ENCODE measurements around the gene ZNF507. TPM values are rescaled to one million over a fixed set of nuclear protein-coding genes. Genes with fewer than 3 reads are reported as not detected.

ZNF507 gene
- polyA plus RNA-seq, 6 donors from 2014 or later = 7.0 to 12.8 (median 10.4) TPM; not detected in 1

DNA sequence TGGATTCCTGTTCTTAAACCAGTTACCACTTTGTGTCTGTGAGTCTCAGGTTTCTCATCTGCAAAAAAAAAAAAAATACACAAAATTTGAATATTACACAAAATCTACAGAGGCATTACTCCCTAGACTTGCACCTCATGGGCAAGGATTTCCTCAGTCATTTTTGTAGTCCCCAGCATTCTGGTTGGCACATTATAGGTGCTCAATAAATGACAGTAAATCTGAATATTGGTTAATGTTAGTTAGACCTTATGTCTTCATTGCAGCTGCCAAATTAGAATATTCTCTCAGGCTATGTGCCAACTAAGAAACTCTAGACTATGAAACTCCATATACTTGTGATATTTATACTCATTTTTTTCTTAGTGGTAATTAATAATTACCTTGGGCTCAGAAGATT is 2.2 kb downstream of the ZNF507 start:
- no peak overlapping the region for H3K27ac Mint-ChIP-seq
- no peak for ATAC-seq (ENCODE audit: low read depth in 2 of 2)
- H3K4me3 Mint-ChIP-seq = peak overlapping the region in 3 of 8 donors; percentile 47 to 93 (median 62)
- peaks cover 36 to 51% (median 45%) of the 10 kb centered on the region in 3 donors for H3K4me1 Mint-ChIP-seq
- peaks cover 0 to 3% (median 0%) of the 10 kb centered on the region in 7 donors for H3K9me3 Mint-ChIP-seq
- H3K36me3 Mint-ChIP-seq = peaks cover 26 to 29% of the 10 kb centered on the region in 2 donors
- DNase-seq = no peak
- H3K27me3 Mint-ChIP-seq = peaks cover 0 to 3% (median 0%) of the 10 kb centered on the region in 3 donors

DNA sequence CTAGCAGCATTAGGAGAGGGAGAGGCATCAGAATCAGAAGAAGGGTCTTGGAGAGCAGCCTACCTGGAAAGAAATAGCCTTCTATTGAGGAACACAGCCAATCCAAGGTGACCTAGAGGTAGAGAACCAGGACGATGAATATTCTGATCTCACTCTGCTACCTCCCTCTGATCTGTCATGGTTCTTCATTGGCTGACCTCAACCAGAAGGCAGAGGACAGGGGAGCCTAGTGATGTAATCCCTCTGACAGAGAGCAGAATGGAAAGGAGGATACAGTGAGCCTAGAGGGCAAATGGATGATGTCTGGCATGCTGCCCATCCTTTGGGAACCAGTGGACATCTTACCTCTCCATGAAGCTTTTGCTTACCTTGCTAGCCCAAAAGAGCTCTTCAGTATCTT is 3.6 kb downstream of the ZNF507 start:
- peak overlapping the region in 1 of 8 donors; percentile 79 for H3K4me3 Mint-ChIP-seq
- H3K4me1 Mint-ChIP-seq = peaks cover 42 to 51% (median 48%) of the 10 kb centered on the region in 3 donors
- ATAC-seq (ENCODE audit: low read depth in 2 of 2) (no peak), DNase-seq (no peak)
- peaks cover 0 to 6% (median 0%) of the 10 kb centered on the region in 7 donors for H3K9me3 Mint-ChIP-seq
- H3K36me3 Mint-ChIP-seq = peaks cover 40 to 43% of the 10 kb centered on the region in 2 donors
- peak overlapping the region in 1 of 6 donors; percentile 24 for H3K27ac Mint-ChIP-seq
- H3K27me3 Mint-ChIP-seq = no peaks in the 10 kb centered on the region

DNA sequence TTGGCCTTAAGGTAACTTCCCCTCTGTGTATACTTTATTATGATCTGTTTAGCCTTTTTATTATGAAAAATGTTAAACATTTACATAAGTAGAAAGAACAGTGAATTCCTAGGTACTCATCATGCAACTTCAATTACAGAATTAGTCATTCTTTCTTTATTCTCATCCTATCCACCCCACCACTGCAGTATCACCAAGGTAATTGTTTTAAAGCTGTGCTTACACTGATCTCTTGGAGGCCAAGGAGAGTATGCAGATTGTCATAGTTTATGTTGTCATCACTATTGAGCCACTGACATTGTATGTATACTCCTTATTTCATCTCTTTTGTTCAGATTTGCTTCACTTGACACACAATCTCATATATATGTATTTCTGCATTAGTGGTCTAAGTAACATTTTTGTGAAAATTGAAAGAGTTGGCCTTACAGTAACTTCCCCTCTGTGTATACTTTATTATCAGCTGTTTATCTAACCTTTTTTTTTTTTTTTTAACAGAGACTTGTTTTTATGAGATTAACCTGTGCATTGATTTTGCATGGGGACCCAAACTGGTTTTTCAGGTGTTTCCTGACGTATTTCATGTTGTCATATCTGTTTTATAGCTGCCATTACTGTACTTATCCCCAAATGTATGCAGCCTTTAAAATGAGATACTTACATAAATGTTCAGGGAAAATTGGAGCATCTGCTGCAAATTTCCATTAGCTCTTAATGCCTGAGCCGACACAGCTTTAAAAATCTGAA is 4.5 kb downstream of the ZNF507 start:
- no peak for DNase-seq
- ATAC-seq (ENCODE audit: low read depth in 2 of 2) = no peak
- Mint-ChIP-seq H3K27me3 (no peaks in the 10 kb centered on the region), H3K4me1 (peaks cover 42 to 51% (median 50%) of the 10 kb centered on the region in 3 donors), H3K36me3 (peaks cover 42 to 47% of the 10 kb centered on the region in 2 donors), H3K27ac (peak overlapping the region in 1 of 6 donors; percentile 75), H3K4me3 (peak overlapping the region in 2 of 8 donors; percentile 17 to 55), H3K9me3 (peaks cover 0 to 7% (median 0%) of the 10 kb centered on the region in 7 donors)

DNA sequence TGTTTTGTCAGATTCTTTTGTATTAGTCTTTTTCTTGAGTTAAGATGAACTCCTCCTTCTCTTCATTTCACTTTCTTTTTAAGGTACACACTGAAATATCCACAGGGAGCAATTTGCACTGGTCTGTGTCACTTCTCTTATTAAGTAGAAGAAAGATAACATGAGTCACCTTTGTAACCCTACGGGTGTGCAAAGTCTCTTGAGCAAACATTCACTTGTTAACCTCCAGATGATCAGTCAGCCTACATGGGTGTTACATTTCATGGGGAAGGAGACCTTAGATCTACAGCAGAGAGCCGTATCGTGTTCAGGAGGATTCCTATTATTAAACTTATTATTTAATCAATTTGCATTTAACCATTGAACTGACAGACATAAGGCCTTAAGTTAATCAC is 5.1 kb downstream of the ZNF507 start:
- Mint-ChIP-seq H3K36me3 (peaks cover 42 to 47% of the 10 kb centered on the region in 2 donors), H3K4me1 (peaks cover 42 to 56% (median 53%) of the 10 kb centered on the region in 3 donors), H3K27me3 (no peaks in the 10 kb centered on the region), H3K27ac (peak overlapping the region in 1 of 6 donors; percentile 75), H3K4me3 (no peak overlapping the region), H3K9me3 (peaks cover 0 to 7% (median 0%) of the 10 kb centered on the region in 7 donors)
- no peak for ATAC-seq (ENCODE audit: low read depth in 2 of 2)
- no peak for DNase-seq

DNA sequence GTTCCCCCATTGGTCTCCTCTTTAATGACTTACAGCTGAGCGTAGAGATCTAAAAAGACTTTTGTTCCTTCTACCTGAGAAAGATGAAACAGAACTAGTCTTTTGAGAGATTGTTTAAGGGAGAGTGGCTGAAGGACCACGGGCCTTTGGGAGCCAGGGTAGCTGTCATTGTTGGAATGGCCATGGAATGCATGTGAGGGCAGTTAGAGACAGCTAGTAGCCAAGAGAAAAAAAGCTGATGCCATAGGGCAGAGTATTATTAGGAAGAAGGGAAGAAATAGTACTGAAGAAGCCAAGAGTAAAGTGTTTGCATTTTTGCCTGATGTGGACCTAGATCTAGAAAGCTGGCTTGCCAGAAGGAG is 5.6 kb downstream of the ZNF507 start:
- Mint-ChIP-seq H3K27me3 (no peaks in the 10 kb centered on the region), H3K9me3 (peaks cover 0 to 7% (median 0%) of the 10 kb centered on the region in 7 donors)

DNA sequence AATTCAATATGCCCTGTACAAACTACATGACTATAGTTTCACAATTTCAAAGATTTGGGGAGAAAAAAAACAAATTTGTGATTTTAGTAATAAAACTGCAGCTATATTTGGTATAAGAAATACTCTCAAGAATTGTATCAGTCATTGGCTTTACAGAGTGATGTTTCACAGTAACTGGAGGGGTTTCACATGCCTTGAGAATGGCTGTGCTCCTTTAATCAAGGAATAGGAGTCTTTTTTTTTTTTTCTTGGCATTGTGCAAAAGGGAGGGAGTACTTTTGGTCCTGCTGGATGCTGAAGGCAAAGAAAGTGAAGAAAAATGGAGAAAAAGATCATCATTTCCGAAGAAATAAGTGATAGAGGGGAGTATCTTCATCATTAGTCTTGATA is 6.8 kb downstream of the ZNF507 start:
- no peak for DNase-seq
- Mint-ChIP-seq H3K36me3 (peaks cover 54% of the 10 kb centered on the region in 2 donors), H3K4me3 (peak overlapping the region in 7 of 8 donors; percentile 7 to 70 (median 32)), H3K27ac (peak overlapping the region in 2 of 6 donors; percentile 11 to 14), H3K9me3 (peaks cover 0 to 7% (median 0%) of the 10 kb centered on the region in 7 donors), H3K27me3 (no peaks in the 10 kb centered on the region), H3K4me1 (peaks cover 49 to 58% (median 57%) of the 10 kb centered on the region in 3 donors)
- peak in 1 of 2 donors; percentile 12 for ATAC-seq (ENCODE audit: low read depth in 2 of 2)

More for the DNA sequence above, 5.6 kb downstream of the ZNF507 start:
- DNase-seq (no peak), ATAC-seq (ENCODE audit: low read depth in 2 of 2) (no peak)
- Mint-ChIP-seq H3K36me3 (peaks cover 43 to 49% of the 10 kb centered on the region in 2 donors), H3K4me3 (peak overlapping the region in 6 of 8 donors; percentile 23 to 88 (median 46)), H3K4me1 (peaks cover 43 to 58% (median 55%) of the 10 kb centered on the region in 3 donors), H3K27ac (no peak overlapping the region)

DNA sequence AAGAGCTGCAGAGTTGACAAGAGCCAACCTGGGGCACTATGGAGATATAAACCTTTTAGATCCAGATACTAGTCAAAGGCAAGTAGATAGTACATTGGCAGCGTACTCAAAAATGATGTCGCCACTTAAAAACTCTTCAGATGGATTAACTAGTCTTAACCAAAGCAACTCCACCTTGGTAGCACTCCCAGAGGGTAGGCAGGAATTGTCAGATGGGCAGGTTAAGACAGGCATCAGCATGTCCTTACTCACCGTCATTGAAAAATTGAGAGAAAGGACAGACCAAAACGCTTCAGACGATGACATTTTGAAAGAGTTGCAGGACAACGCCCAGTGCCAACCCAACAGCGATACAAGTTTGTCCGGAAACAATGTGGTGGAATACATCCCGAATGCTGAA is 8.9 kb downstream of the ZNF507 start:
- ATAC-seq (ENCODE audit: low read depth in 2 of 2) = no peak
- Mint-ChIP-seq H3K9me3 (peaks cover 0 to 7% (median 0%) of the 10 kb centered on the region in 7 donors), H3K4me3 (no peak overlapping the region), H3K4me1 (peaks cover 40 to 55% (median 48%) of the 10 kb centered on the region in 3 donors), H3K36me3 (peaks cover 44 to 52% of the 10 kb centered on the region in 2 donors), H3K27ac (no peak overlapping the region), H3K27me3 (no peaks in the 10 kb centered on the region)
- no peak for DNase-seq

DNA sequence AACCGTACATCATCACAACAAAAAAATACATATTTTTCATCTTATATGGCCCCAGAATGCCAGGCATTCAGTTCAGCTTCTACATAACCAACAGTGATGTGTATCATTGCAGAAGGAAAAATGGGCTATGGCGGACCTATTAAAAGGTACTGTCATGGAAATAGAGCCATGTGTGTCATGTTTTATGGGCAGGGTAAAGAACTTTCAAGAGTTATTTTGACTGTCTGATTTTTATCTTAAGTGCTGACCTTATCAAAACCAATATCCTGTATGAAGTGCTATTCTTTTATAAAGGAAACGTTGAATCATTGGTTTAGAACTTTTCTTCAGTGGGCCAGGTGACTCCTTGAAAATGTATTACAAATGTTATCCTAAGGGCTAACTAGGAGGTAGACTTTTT is 9.9 kb downstream of the ZNF507 start:
- ATAC-seq (ENCODE audit: low read depth in 2 of 2) (no peak), DNase-seq (no peak)
- peaks cover 33 to 52% (median 39%) of the 10 kb centered on the region in 3 donors for H3K4me1 Mint-ChIP-seq
- H3K9me3 Mint-ChIP-seq = peaks cover 0 to 7% (median 0%) of the 10 kb centered on the region in 7 donors
- H3K36me3 Mint-ChIP-seq = peaks cover 34 to 42% of the 10 kb centered on the region in 2 donors
- H3K4me3 Mint-ChIP-seq = peak overlapping the region in 5 of 8 donors; percentile 15 to 72 (median 42)
- H3K27ac Mint-ChIP-seq = peak overlapping the region in 1 of 6 donors; percentile 66
- H3K27me3 Mint-ChIP-seq = no peaks in the 10 kb centered on the region

DNA sequence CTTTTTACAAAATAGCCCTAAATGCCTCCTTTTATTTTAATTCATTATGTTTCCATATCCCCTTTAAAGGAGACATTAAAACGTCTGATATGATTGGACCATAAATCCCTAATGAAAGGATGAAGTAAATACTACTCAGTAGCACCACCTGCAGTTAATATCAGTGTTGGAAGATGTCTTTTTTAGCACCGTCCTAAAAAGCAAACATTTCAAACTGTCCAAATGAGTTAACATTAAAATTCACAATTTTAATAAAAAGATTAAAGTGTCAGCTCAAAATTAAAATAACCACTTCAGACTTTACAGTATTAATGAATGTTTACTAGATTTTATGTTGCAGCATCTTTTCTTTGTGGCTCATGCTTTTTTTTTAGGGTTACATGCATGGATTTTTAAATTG is 12.3 kb downstream of the ZNF507 start:
- peaks cover 0 to 7% (median 0%) of the 10 kb centered on the region in 7 donors for H3K9me3 Mint-ChIP-seq
- DNase-seq (no peak), ATAC-seq (ENCODE audit: low read depth in 2 of 2) (no peak)
- no peaks in the 10 kb centered on the region for H3K27me3 Mint-ChIP-seq
- no peak overlapping the region for H3K27ac Mint-ChIP-seq
- no peak overlapping the region for H3K4me3 Mint-ChIP-seq
- peaks cover 37 to 40% of the 10 kb centered on the region in 2 donors for H3K36me3 Mint-ChIP-seq
- H3K4me1 Mint-ChIP-seq = peaks cover 16 to 31% (median 21%) of the 10 kb centered on the region in 3 donors

DNA sequence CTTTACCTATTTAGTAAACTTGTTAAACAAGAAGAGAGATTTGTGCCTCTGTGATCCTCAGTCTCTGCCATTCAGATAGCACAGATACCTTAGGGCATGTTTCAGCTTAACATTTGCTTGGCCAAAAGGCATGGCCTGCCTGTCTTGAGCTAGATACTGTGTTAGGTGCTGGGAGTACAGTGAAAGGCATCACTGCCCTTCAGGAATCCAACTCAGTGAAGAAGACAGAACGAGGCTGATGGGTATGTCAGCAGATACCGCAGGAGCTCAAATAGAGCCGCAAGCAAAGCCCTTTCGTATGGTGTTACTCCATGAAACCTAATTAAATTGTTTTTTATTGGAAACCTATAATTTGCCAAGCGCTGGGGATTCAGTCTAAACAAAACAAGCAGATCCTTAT is 12.9 kb downstream of the ZNF507 start:
- no peaks in the 10 kb centered on the region for H3K27me3 Mint-ChIP-seq
- no peak overlapping the region for H3K27ac Mint-ChIP-seq
- peaks cover 0 to 7% (median 0%) of the 10 kb centered on the region in 7 donors for H3K9me3 Mint-ChIP-seq
- H3K36me3 Mint-ChIP-seq = peaks cover 31 to 40% of the 10 kb centered on the region in 2 donors
- DNase-seq = no peak
- H3K4me3 Mint-ChIP-seq = no peak overlapping the region
- ATAC-seq (ENCODE audit: low read depth in 2 of 2) = no peak
- peaks cover 16 to 30% (median 21%) of the 10 kb centered on the region in 3 donors for H3K4me1 Mint-ChIP-seq

DNA sequence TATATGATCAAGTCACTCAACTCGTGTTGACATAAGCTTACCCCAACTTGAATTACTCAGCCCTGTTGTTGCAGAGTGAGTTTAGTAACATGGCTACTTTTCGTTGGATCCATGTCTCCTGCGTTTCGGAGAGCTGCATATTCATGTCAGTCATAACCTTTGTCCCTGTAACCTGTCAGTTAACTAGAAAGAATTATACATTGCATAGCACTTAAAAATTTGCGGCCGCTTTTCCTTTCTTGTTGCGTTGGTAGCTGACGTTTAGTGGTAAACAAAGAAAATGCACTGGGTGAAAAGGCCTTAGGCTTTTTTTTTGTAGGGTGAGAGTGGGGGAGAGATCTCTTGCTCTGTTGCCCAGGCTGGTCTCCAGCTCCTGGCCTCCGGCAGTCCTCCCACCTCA is 14.2 kb downstream of the ZNF507 start:
- Mint-ChIP-seq H3K36me3 (peaks cover 27 to 34% of the 10 kb centered on the region in 2 donors), H3K9me3 (no peaks in the 10 kb centered on the region), H3K27me3 (no peaks in the 10 kb centered on the region), H3K4me3 (no peak overlapping the region), H3K27ac (no peak overlapping the region), H3K4me1 (peaks cover 13 to 36% (median 25%) of the 10 kb centered on the region in 3 donors)
- DNase-seq (no peak), ATAC-seq (ENCODE audit: low read depth in 2 of 2) (no peak)

DNA sequence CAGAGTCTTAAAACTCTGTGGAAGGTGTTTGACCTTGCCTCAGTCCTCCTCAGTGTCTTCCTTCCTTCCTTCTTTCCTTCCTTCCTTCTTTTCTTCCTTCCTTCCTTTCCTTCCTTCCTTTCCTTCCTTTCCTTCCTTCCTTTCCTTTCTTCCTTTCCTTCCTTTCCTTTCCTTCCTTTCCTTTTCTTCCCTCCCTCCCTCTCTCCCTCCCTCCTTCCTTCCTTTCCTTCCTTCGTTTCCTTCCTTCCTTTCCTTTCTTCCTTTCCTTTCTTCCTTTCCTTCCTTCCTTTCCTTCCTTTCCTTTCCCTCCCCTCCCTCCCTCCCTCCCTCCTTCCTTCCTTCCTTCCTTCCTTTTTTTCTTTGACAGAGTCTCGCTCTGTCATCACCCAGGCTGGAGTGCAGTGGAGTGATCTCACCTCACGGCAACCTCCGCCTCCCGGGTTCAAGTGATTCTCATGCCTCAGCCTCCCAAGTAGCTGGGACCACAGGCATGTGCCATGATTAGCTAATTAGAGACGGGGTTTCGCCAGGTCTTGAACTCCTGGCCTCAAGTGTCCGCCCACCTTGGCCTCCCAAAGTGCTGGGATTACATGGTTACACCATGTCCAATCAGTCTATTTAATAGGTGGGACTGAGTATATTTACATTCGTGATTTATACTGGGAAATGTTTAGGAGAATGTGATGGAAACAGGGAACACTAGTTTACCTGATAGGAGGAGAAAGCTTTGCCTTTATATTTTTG is 16.3 kb downstream of the ZNF507 start:
- DNase-seq (no peak), ATAC-seq (ENCODE audit: low read depth in 2 of 2) (no peak)
- Mint-ChIP-seq H3K27ac (no peak overlapping the region), H3K4me1 (peaks cover 19 to 26% (median 20%) of the 10 kb centered on the region in 3 donors), H3K36me3 (peaks cover 35 to 44% of the 10 kb centered on the region in 2 donors), H3K9me3 (no peaks in the 10 kb centered on the region), H3K27me3 (no peaks in the 10 kb centered on the region), H3K4me3 (no peak overlapping the region)

DNA sequence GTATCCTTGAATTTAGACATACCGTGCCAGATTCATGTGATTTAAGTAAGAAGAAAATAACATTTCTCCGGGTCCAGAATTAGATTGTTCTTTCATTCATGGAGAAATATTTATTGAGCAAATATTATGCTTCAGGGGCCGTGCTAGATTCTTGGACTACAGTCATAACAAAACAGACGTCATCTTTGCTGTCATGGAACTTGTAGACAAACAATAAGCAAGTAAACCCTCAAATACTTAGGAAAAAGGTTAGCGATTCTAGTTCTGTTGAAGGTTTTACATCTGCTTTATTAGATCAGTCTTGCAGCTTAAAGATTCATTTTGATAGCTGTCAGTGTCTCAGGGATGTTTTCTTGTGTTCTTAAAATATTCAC is 16.9 kb downstream of the ZNF507 start:
- Mint-ChIP-seq H3K9me3 (no peaks in the 10 kb centered on the region), H3K36me3 (peaks cover 38 to 49% of the 10 kb centered on the region in 2 donors), H3K27me3 (no peaks in the 10 kb centered on the region), H3K4me3 (no peak overlapping the region), H3K27ac (no peak overlapping the region), H3K4me1 (peaks cover 22 to 30% (median 22%) of the 10 kb centered on the region in 3 donors)
- DNase-seq (no peak), ATAC-seq (ENCODE audit: low read depth in 2 of 2) (no peak)
